ENCODE results near the gene CNGB1. TPM values are rescaled to one million over a fixed set of nuclear protein-coding genes. Genes with fewer than 3 reads are reported as not detected.

Gene CNGB1
- total and polyA plus RNA-seq, 2 donors (not counting 1 experiment from before 2014, with no cell fraction given): not detected

DNA sequence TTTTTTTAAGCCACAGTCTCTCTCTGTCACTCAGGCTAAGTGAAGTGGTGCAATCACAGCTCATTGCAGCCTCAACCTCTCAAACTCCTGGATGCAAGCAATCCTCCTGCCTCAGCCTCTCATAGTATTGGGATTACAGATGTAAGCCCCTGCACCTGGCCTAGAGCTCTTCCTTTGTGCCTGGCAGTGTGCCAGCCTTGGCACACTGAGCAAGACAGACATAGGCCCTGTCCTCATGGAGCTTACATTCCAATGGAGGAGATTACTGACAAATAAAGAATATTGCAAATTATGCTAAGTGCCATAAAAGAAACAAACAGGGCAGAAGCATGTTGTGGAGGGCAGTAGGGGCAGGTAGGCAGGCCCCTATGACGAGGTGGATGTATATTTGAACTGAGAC lies 920 bp upstream of the CNGB1 start:
- Histone ChIP-seq H4K20me1 (ENCODE audit: control insufficient read depth, extremely low read depth, insufficient read depth, low read length) (no peaks in the 10 kb centered on the region), H3K36me3 (ENCODE audit: control insufficient read depth, insufficient read depth, low read length) (no peaks in the 10 kb centered on the region), H3K79me2 (ENCODE audit: control insufficient read depth, insufficient read depth, low read length) (no peaks in the 10 kb centered on the region), H3K27ac (ENCODE audit: insufficient read depth, low read length) (no peak overlapping the region), H2AFZ (ENCODE audit: low read length) (no peak overlapping the region), H3K27me3 (ENCODE audit: control insufficient read depth, insufficient read depth, low read length) (no peaks in the 10 kb centered on the region), H3K9me3 (ENCODE audit: control insufficient read depth, insufficient read depth, low read depth, low read length) (no peaks in the 10 kb centered on the region), H3K4me1 (ENCODE audit: control insufficient read depth, extremely low read depth, insufficient read depth, low read length) (no peaks in the 10 kb centered on the region), H3K9ac (ENCODE audit: insufficient read depth, low read length) (no peak overlapping the region), H3K4me2 (ENCODE audit: extremely low read depth, insufficient read depth, low read length) (no peak overlapping the region), H3K4me3 (replicated peaks in 1 of 4; ENCODE audit: control extremely low read depth in 1 of 4, insufficient read depth in 1 of 4, low read depth in 3 of 4, low read length in 4 of 4) (no peak overlapping the region)
- DNase-seq (ENCODE audit: low read depth in 2 of 2): no peak
- TF ChIP-seq EZH2 (IDR thresholded peaks at IDR 0.05; ENCODE audit: low read length, missing control alignments): no peak
- TF ChIP-seq, protein P1, sequence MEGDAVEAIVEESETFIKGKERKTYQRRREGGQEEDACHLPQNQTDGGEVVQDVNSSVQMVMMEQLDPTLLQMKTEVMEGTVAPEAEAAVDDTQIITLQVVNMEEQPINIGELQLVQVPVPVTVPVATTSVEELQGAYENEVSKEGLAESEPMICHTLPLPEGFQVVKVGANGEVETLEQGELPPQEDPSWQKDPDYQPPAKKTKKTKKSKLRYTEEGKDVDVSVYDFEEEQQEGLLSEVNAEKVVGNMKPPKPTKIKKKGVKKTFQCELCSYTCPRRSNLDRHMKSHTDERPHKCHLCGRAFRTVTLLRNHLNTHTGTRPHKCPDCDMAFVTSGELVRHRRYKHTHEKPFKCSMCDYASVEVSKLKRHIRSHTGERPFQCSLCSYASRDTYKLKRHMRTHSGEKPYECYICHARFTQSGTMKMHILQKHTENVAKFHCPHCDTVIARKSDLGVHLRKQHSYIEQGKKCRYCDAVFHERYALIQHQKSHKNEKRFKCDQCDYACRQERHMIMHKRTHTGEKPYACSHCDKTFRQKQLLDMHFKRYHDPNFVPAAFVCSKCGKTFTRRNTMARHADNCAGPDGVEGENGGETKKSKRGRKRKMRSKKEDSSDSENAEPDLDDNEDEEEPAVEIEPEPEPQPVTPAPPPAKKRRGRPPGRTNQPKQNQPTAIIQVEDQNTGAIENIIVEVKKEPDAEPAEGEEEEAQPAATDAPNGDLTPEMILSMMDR (conservative IDR thresholded peaks at IDR 0.05 in 1 of 2, IDR thresholded peaks at IDR 0.05 in 1 of 2; ENCODE audit: low read depth in 1 of 2, low read length in 2 of 2): no peak

- no peak for DNase-seq (ENCODE audit: low read depth in 2 of 2)
Measured at GRCh38 chr16:57970319-57970718, 609 bp downstream of the CNGB1 start.

GRCh38 chr16:57969451-57970123 lies 1.3 kb downstream of the CNGB1 start:
- Histone ChIP-seq H3K4me2 (ENCODE audit: extremely low read depth, insufficient read depth, low read length) (no peak overlapping the region), H3K9me3 (ENCODE audit: control insufficient read depth, insufficient read depth, low read depth, low read length) (no peaks in the 10 kb centered on the region), H4K20me1 (ENCODE audit: control insufficient read depth, extremely low read depth, insufficient read depth, low read length) (no peaks in the 10 kb centered on the region), H3K36me3 (ENCODE audit: control insufficient read depth, insufficient read depth, low read length) (no peaks in the 10 kb centered on the region), H3K9ac (ENCODE audit: insufficient read depth, low read length) (no peak overlapping the region), H3K27me3 (ENCODE audit: control insufficient read depth, insufficient read depth, low read length) (no peaks in the 10 kb centered on the region), H3K4me3 (replicated peaks in 1 of 4; ENCODE audit: control extremely low read depth in 1 of 4, insufficient read depth in 1 of 4, low read depth in 3 of 4, low read length in 4 of 4) (no peak overlapping the region), H3K79me2 (ENCODE audit: control insufficient read depth, insufficient read depth, low read length) (no peaks in the 10 kb centered on the region), H2AFZ (ENCODE audit: low read length) (no peak overlapping the region), H3K4me1 (ENCODE audit: control insufficient read depth, extremely low read depth, insufficient read depth, low read length) (no peaks in the 10 kb centered on the region), H3K27ac (ENCODE audit: insufficient read depth, low read length) (no peak overlapping the region)
- no peak for DNase-seq (ENCODE audit: low read depth in 2 of 2)
- TF ChIP-seq EZH2 (IDR thresholded peaks at IDR 0.05; ENCODE audit: low read length, missing control alignments): no peak
- TF ChIP-seq, protein P1 (conservative IDR thresholded peaks at IDR 0.05 in 1 of 2, IDR thresholded peaks at IDR 0.05 in 1 of 2; ENCODE audit: low read depth in 1 of 2, low read length in 2 of 2): no peak

More at GRCh38 chr16:57970319-57970718, 609 bp downstream of the CNGB1 start:
- no peaks in the 10 kb centered on the region for H3K9me3 ChIP-seq (ENCODE audit: control insufficient read depth, insufficient read depth, low read depth, low read length)
- H3K27me3 ChIP-seq (ENCODE audit: control insufficient read depth, insufficient read depth, low read length): no peaks in the 10 kb centered on the region
- no peaks in the 10 kb centered on the region for H3K4me1 ChIP-seq (ENCODE audit: control insufficient read depth, extremely low read depth, insufficient read depth, low read length)
- H3K4me2 ChIP-seq (ENCODE audit: extremely low read depth, insufficient read depth, low read length): no peak overlapping the region
- no peaks in the 10 kb centered on the region for H3K36me3 ChIP-seq (ENCODE audit: control insufficient read depth, insufficient read depth, low read length)
- no peaks in the 10 kb centered on the region for H3K79me2 ChIP-seq (ENCODE audit: control insufficient read depth, insufficient read depth, low read length)
- H3K9ac ChIP-seq (ENCODE audit: insufficient read depth, low read length): no peak overlapping the region
- no peak for TF ChIP-seq EZH2 (IDR thresholded peaks at IDR 0.05; ENCODE audit: low read length, missing control alignments)
- TF ChIP-seq, protein P1 (conservative IDR thresholded peaks at IDR 0.05 in 1 of 2, IDR thresholded peaks at IDR 0.05 in 1 of 2; ENCODE audit: low read depth in 1 of 2, low read length in 2 of 2): no peak
- no peak overlapping the region for H2AFZ ChIP-seq (ENCODE audit: low read length)
- H3K4me3 ChIP-seq (replicated peaks in 1 of 4; ENCODE audit: control extremely low read depth in 1 of 4, insufficient read depth in 1 of 4, low read depth in 3 of 4, low read length in 4 of 4): no peak overlapping the region
- H3K27ac ChIP-seq (ENCODE audit: insufficient read depth, low read length): no peak overlapping the region
- H4K20me1 ChIP-seq (ENCODE audit: control insufficient read depth, extremely low read depth, insufficient read depth, low read length): no peaks in the 10 kb centered on the region

Measured in fibroblast of lung (primary cell).